ENCODE measurements around the gene SEPTIN5. TPM values are rescaled to one million over a fixed set of nuclear protein-coding genes. Genes with fewer than 3 reads are reported as not detected.

The SEPTIN5 gene
- polyA plus RNA-seq, 4 donors = 2.2 to 10.2 (median 6.1) TPM

DNA sequence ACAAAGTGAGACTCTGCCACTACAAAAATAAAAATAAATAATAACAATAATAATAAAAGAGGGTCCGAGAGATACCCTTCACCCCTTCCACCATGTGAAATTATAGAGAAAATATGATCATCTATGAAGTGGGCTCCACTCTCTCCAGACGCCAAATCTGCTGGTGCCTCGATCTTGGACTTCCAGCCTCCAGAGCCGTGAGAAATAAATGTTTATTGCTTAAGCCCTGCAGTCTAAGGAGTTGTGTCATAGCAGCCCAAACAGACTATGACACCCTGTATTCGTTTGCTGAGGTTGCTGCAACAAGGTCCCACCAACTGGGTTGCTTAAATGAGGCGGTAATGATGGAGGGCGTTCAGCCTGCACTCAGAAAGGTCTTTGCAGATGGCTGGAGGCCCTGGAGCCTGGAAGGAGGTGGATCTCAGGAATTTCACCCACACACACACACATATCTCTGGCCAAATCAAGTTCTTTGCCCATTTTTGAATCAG lies 7.6 kb upstream of the SEPTIN5 start:
- no peaks in the 10 kb centered on the region for H3K36me3 ChIP-seq (ENCODE audit: control insufficient read depth in 3 of 3, insufficient read depth in 2 of 3, low read depth in 1 of 3, low read length in 3 of 3)
- no peak for DNase-seq
- FAIRE-seq = no peak
- H3K4me3 ChIP-seq (ENCODE audit: low read depth in 1 of 3, low read length in 3 of 3) = no peak overlapping the region
- H3K27me3 ChIP-seq (ENCODE audit: control insufficient read depth in 3 of 3, insufficient read depth in 3 of 3, low read length in 3 of 3) = peaks cover 0 to 3% (median 0%) of the 10 kb centered on the region in 3 donors
- H3K9me3 ChIP-seq (ENCODE audit: control insufficient read depth in 2 of 2, insufficient read depth in 1 of 2, low read depth in 1 of 2, low read length in 1 of 2) = no peaks in the 10 kb centered on the region
- H3K4me1 ChIP-seq (ENCODE audit: control insufficient read depth in 3 of 3, insufficient read depth in 2 of 3, low read depth in 1 of 3, low read length in 2 of 3) = peaks cover 0 to 11% (median 0%) of the 10 kb centered on the region in 3 donors
- H3K27ac ChIP-seq (ENCODE audit: low read depth in 1 of 3, low read length in 2 of 3) = no peak overlapping the region
- 77 to 89% (median 79%) methylated on average over 7 of the region's 7 CpGs for WGBS, 3 donors

DNA sequence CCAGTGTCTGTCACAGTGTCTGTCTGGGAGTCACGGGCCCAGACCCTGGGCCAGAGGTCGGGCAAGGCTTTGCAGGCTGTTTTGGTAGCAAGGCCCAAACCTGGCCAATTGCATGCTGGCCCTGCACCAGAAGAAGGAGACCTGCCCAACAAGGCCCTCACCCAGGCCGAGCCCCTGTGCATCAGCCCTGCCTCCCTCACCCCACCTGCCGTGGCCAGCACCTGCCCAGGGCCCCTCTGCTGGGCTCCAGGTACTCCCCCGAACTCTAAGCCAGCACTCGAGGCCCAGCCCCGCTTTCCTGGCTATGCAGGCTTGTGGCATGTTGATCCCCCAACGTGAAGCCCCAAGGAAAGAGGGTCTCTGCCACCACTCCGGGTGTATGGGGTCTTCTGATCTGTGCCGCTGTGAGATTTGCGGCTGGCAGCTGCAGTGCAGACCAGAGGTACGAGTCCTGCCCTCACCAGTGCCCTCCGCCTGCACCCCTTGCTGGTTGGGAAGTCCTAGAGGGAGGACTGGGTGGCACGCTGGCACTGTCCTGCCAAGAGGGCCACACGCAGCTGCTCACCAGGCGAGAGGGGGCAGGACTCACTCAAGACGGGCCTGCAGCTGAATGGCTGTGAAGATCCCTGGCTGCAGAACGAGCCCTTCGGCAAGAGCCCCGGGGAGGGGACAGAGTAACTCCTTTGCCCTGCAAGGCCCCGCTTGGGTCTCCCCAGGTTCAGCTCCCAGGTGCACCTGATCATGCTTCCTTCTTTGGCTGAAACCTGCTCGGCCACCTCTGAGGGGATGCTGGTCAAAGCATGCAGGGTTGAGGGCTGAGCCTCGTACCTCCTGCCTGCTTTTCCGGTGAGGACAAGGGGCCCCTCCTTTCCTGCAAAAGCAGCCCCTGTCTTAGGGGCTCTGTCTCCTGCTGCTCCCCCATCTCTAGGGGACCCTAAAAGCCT lies 6.7 kb upstream of the SEPTIN5 start:
- peaks cover 0 to 3% (median 0%) of the 10 kb centered on the region in 3 donors for H3K27me3 ChIP-seq (ENCODE audit: control insufficient read depth in 3 of 3, insufficient read depth in 3 of 3, low read length in 3 of 3)
- DNase-seq (no peak), FAIRE-seq (no peak)
- no peaks in the 10 kb centered on the region for H3K9me3 ChIP-seq (ENCODE audit: control insufficient read depth in 2 of 2, insufficient read depth in 1 of 2, low read depth in 1 of 2, low read length in 1 of 2)
- no peak overlapping the region for H3K4me3 ChIP-seq (ENCODE audit: low read depth in 1 of 3, low read length in 3 of 3)
- H3K27ac ChIP-seq (ENCODE audit: low read depth in 1 of 3, low read length in 2 of 3) = no peak overlapping the region
- no peaks in the 10 kb centered on the region for H3K36me3 ChIP-seq (ENCODE audit: control insufficient read depth in 3 of 3, insufficient read depth in 2 of 3, low read depth in 1 of 3, low read length in 3 of 3)
- peaks cover 0 to 11% (median 0%) of the 10 kb centered on the region in 3 donors for H3K4me1 ChIP-seq (ENCODE audit: control insufficient read depth in 3 of 3, insufficient read depth in 2 of 3, low read depth in 1 of 3, low read length in 2 of 3)
- 82 to 86% (median 84%) methylated on average over 24 of the region's 24 CpGs for WGBS, 3 donors

DNA sequence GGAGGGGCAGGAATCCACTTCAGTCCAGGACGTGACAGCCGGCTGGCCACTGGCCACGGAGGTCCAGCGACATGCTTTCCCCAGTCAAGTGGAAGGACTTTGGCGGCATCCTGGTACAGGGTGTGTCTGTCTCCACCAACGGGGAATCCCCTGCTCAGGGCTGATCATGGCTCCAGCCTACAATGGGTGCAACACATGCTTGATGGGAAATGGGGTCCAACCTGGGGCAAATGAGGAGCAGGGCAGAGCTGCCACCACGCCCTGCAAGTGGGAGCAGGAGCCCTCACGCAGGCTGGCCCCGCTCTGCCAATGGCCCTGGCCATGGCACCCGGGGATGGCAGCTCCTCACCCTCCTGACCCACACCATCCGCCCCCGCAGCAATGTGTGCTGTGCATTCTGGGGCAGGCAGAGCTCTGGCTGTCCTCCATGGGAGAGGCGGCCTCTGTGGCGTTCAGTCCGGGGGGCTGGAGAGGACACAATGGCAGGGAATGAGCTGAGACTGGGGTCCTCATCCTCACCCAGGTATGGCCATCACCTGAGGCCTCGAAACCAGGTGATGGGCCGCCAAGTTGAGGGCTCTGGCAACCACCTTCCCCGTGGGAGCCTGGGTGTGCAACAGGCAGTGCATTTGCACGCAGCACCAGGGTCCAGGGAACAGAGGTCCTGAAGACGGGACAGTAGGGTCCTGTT lies 5.8 kb upstream of the SEPTIN5 start:
- H3K27me3 ChIP-seq (ENCODE audit: control insufficient read depth in 3 of 3, insufficient read depth in 3 of 3, low read length in 3 of 3) = peaks cover 0 to 6% (median 0%) of the 10 kb centered on the region in 3 donors
- FAIRE-seq (no peak), DNase-seq (no peak)
- no peak overlapping the region for H3K27ac ChIP-seq (ENCODE audit: low read depth in 1 of 3, low read length in 2 of 3)
- no peaks in the 10 kb centered on the region for H3K9me3 ChIP-seq (ENCODE audit: control insufficient read depth in 2 of 2, insufficient read depth in 1 of 2, low read depth in 1 of 2, low read length in 1 of 2)
- WGBS, 3 donors = 60 to 73% (median 65%) methylated on average over 20 of the region's 20 CpGs
- peaks cover 0 to 11% (median 0%) of the 10 kb centered on the region in 3 donors for H3K4me1 ChIP-seq (ENCODE audit: control insufficient read depth in 3 of 3, insufficient read depth in 2 of 3, low read depth in 1 of 3, low read length in 2 of 3)
- H3K4me3 ChIP-seq (ENCODE audit: low read depth in 1 of 3, low read length in 3 of 3) = no peak overlapping the region
- H3K36me3 ChIP-seq (ENCODE audit: control insufficient read depth in 3 of 3, insufficient read depth in 2 of 3, low read depth in 1 of 3, low read length in 3 of 3) = no peaks in the 10 kb centered on the region

- H3K4me3 ChIP-seq (ENCODE audit: low read depth in 1 of 3, low read length in 3 of 3) = no peak overlapping the region
- peaks cover 0 to 12% (median 0%) of the 10 kb centered on the region in 3 donors for H3K27me3 ChIP-seq (ENCODE audit: control insufficient read depth in 3 of 3, insufficient read depth in 3 of 3, low read length in 3 of 3)
Observed at GRCh38 chr22:19709063-19709769, 5.1 kb upstream of the SEPTIN5 start.

GRCh38 chr22:19710020-19710768 lies 4.1 kb upstream of the SEPTIN5 start:
- Histone ChIP-seq H3K4me3 (ENCODE audit: low read depth in 1 of 3, low read length in 3 of 3) (no peak overlapping the region), H3K27ac (ENCODE audit: low read depth in 1 of 3, low read length in 2 of 3) (no peak overlapping the region), H3K27me3 (ENCODE audit: control insufficient read depth in 3 of 3, insufficient read depth in 3 of 3, low read length in 3 of 3) (peaks cover 0 to 15% (median 0%) of the 10 kb centered on the region in 3 donors), H3K36me3 (ENCODE audit: control insufficient read depth in 3 of 3, insufficient read depth in 2 of 3, low read depth in 1 of 3, low read length in 3 of 3) (no peaks in the 10 kb centered on the region), H3K9me3 (ENCODE audit: control insufficient read depth in 2 of 2, insufficient read depth in 1 of 2, low read depth in 1 of 2, low read length in 1 of 2) (no peaks in the 10 kb centered on the region), H3K4me1 (ENCODE audit: control insufficient read depth in 3 of 3, insufficient read depth in 2 of 3, low read depth in 1 of 3, low read length in 2 of 3) (no peaks in the 10 kb centered on the region)
- DNase-seq (no peak), FAIRE-seq (no peak)
- 81 to 84% (median 82%) methylated on average over 18 to 19 of the region's 19 CpGs for WGBS, 3 donors

More at GRCh38 chr22:19709063-19709769, 5.1 kb upstream of the SEPTIN5 start:
- Histone ChIP-seq H3K36me3 (ENCODE audit: control insufficient read depth in 3 of 3, insufficient read depth in 2 of 3, low read depth in 1 of 3, low read length in 3 of 3) (no peaks in the 10 kb centered on the region), H3K4me1 (ENCODE audit: control insufficient read depth in 3 of 3, insufficient read depth in 2 of 3, low read depth in 1 of 3, low read length in 2 of 3) (peaks cover 0 to 5% (median 0%) of the 10 kb centered on the region in 3 donors), H3K9me3 (ENCODE audit: control insufficient read depth in 2 of 2, insufficient read depth in 1 of 2, low read depth in 1 of 2, low read length in 1 of 2) (no peaks in the 10 kb centered on the region), H3K27ac (ENCODE audit: low read depth in 1 of 3, low read length in 2 of 3) (no peak overlapping the region)
- FAIRE-seq = no peak
- 73 to 80% (median 78%) methylated on average over 19 of the region's 19 CpGs for WGBS, 3 donors
- DNase-seq = no peak

DNA sequence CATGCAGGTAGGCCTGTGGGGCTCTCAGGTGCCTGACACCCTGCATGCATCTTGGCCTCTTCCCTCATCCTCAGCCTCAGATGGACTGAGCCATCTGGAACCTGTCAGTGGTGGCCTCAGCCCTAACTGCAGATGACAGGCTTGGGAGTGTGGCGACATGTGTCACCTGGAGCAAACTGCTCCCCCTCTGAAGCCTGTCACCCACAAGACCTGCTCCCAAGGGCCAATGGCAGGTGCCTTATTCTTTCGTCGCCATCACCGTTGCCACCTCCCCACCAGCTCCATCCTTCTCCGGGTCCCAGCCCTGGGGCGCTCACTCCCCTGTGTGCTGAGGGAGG lies 3.6 kb upstream of the SEPTIN5 start:
- DNase-seq = no peak
- Histone ChIP-seq H3K27ac (ENCODE audit: low read depth in 1 of 3, low read length in 2 of 3) (no peak overlapping the region), H3K27me3 (ENCODE audit: control insufficient read depth in 3 of 3, insufficient read depth in 3 of 3, low read length in 3 of 3) (peaks cover 0 to 18% (median 2%) of the 10 kb centered on the region in 3 donors), H3K9me3 (ENCODE audit: control insufficient read depth in 2 of 2, insufficient read depth in 1 of 2, low read depth in 1 of 2, low read length in 1 of 2) (no peaks in the 10 kb centered on the region), H3K36me3 (ENCODE audit: control insufficient read depth in 3 of 3, insufficient read depth in 2 of 3, low read depth in 1 of 3, low read length in 3 of 3) (no peaks in the 10 kb centered on the region), H3K4me3 (ENCODE audit: low read depth in 1 of 3, low read length in 3 of 3) (no peak overlapping the region), H3K4me1 (ENCODE audit: control insufficient read depth in 3 of 3, insufficient read depth in 2 of 3, low read depth in 1 of 3, low read length in 2 of 3) (no peaks in the 10 kb centered on the region)
- no peak for FAIRE-seq
- WGBS, 3 donors = 90 to 95% (median 93%) methylated on average over 6 of the region's 6 CpGs

DNA sequence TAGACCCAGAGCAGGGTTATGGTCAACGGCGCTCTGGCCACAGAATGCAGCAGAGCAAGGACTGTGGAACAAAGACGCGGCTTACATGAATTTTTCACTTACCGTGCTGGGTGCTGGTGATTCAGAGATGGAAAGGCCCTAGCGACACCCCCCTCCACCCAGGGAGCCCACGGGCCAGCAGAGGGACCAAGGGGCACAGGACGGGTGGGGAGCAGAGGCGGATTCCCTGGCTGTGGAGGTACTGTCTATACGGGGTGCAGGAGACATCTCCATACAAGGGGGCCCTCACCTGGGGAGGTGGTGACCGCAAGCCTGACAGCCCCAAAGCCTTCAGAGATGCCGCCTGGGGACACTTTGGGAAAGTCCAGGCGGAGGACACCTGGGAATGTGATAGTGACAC lies 1.1 kb upstream of the SEPTIN5 start:
- peaks cover 0 to 28% (median 2%) of the 10 kb centered on the region in 3 donors for H3K27me3 ChIP-seq (ENCODE audit: control insufficient read depth in 3 of 3, insufficient read depth in 3 of 3, low read length in 3 of 3)
- H3K4me3 ChIP-seq (ENCODE audit: low read depth in 1 of 3, low read length in 3 of 3) = no peak overlapping the region
- H3K36me3 ChIP-seq (ENCODE audit: control insufficient read depth in 3 of 3, insufficient read depth in 2 of 3, low read depth in 1 of 3, low read length in 3 of 3) = no peaks in the 10 kb centered on the region
- FAIRE-seq (no peak), DNase-seq (no peak)
- 77 to 90% (median 82%) methylated on average over 13 of the region's 13 CpGs for WGBS, 3 donors
- no peak overlapping the region for H3K27ac ChIP-seq (ENCODE audit: low read depth in 1 of 3, low read length in 2 of 3)
- H3K9me3 ChIP-seq (ENCODE audit: control insufficient read depth in 2 of 2, insufficient read depth in 1 of 2, low read depth in 1 of 2, low read length in 1 of 2) = no peaks in the 10 kb centered on the region
- H3K4me1 ChIP-seq (ENCODE audit: control insufficient read depth in 3 of 3, insufficient read depth in 2 of 3, low read depth in 1 of 3, low read length in 2 of 3) = peaks cover 0 to 4% (median 0%) of the 10 kb centered on the region in 3 donors

All from small intestine (tissue), 7 donors.